Adrenal gland (tissue), 12 donors: ENCODE results near the gene TMEM141. TPM values are rescaled to one million over a fixed set of nuclear protein-coding genes. Genes with fewer than 3 reads are reported as not detected.

Source experiments
- DNase-seq, 7 donors: peaks; one replicate each; pipeline ENCODE4 v3.0.0-alpha.2; 2019 to 2020
- H3K27ac ChIP-seq, 5 donors: fragments of 200-600 bp; sonication (generic) in 4 of 5; 1 replicate in 3 of 5; 2 replicates in 2 of 5; pipeline versions ENCODE4 v1.5.1 to v1.8.0; 2016 to 2020; ENCODE audit warnings: mild to moderate bottlenecking in 1 of 5
- H3K27me3 ChIP-seq: fragments of 200-600 bp; 2 replicates; pipeline ENCODE4 v1.8.0; 2021
- H3K36me3 ChIP-seq, 2 donors: fragments of 200-600 bp; replicated peaks in 1 of 2; 1 replicate in 1 of 2; 2 replicates in 1 of 2; pipeline versions ENCODE4 v1.5.1 to v1.8.0; 2018 to 2022
- H3K4me1 ChIP-seq, 2 donors: fragments of 200-600 bp; replicated peaks in 1 of 2; 1 replicate in 1 of 2; 2 replicates in 1 of 2; pipeline versions ENCODE4 v1.5.1 to v1.8.0; 2018 to 2021
- H3K4me3 ChIP-seq, 4 donors: fragments of 200-600 bp; sonication (generic) in 3 of 4; one replicate each; pipeline ENCODE4 v1.5.1; 2016 to 2018
- H3K9me3 ChIP-seq, 3 donors: fragments of 200-600 bp; sonication (generic) in 1 of 3; replicated peaks in 1 of 3; 1 replicate in 2 of 3; 2 replicates in 1 of 3; pipeline versions ENCODE4 v1.5.1 to v1.8.0; 2016 to 2021
- CTCF ChIP-seq, 6 experiments: fragments of 450-650 bp in 4 of 6; fragments of 200-600 bp in 2 of 6; sonication (generic) in 1 of 6; IDR thresholded peaks; 1 replicate in 5 of 6; 2 replicates in 1 of 6; pipeline versions ENCODE4 v1.5.1 to v1.8.0; 2016 to 2021; ENCODE audit warnings: antibody characterized with exemption in 6 of 6, mild to moderate bottlenecking in 2 of 6, moderate library complexity in 1 of 6
- POLR2A ChIP-seq, 2 donors: fragments of 450-650 bp; IDR thresholded peaks; one replicate each; pipeline ENCODE4 v1.6.1; 2017; ENCODE audit warnings: antibody characterized with exemption in 2 of 2, mild to moderate bottlenecking in 2 of 2, moderate library complexity in 1 of 2
- WGBS, 4 donors: extraction: QIAGEN DNeasy Blood & Tissue Kit in 2 of 4; methylation state at CpG; one replicate each; pipeline versions ENCODE4 v1.1.5 to v1.1.7; 2013 to 2017; 5-methylcytosine and 5-hydroxymethylcytosine counted together
- intact Hi-C, 2 donors: fragments of 100-400 bp; cut with DNase I; formaldehyde crosslinking; loops; one replicate each; pipeline versions ENCODE4 v1.14.1 to v1.15.0; 2022 to 2023
- polyA plus RNA-seq, 3 donors: library from polyadenylated mRNA; stranded (reverse); fragments of 200-250 nt in 2 of 3; fragments of 350-450 nt in 1 of 3; fragmentation: Illumina TruSeq in 1 of 3; extraction: RNeasy Lipid Tissue Mini Kit (QIAGEN cat#74804) in 1 of 3; gene quantifications; one replicate each; pipeline ENCODE4 v1.2.3, GENCODE V29; 2013 to 2014
- total RNA-seq, 9 donors: library from RNA; depleted of rRNA in 4 of 9; stranded (reverse); fragments of >200 nt in 4 of 9; fragments of 120-200 nt in 1 of 9; fragmentation: NEBNext Ultra II Directional in 1 of 9; extraction: Animal tissue kit (Norgen Biotek cat#: 25700) in 1 of 9; gene quantifications; one replicate each; pipeline versions ENCODE4 v1.1.0 to v1.2.4, GENCODE V29; 2013 to 2023
- donor health status: healthy with polysubstance abuse.
- donor health status: Bipolar disorder and iron deficiency.
- donor health status: DM: yes; HTN: yes; CAD: no.
- donor health status: DM: no; HTN: no; CAD: no.
- donor health status: DM: no; HTN: no; CAD: no.
- donor health status: DM: yes; HTN: yes; CAD: no.

The TMEM141 gene
- total and polyA plus RNA-seq, 12 donors = 31.3 to 94.8 (median 58.9) TPM

GRCh38 chr9:136823136-136824046, 32.2 kb downstream of the TMEM141 start:
- no peaks in the 10 kb centered on the region for H3K9me3 ChIP-seq
- intact Hi-C loops = no loop called here
- peaks cover 0 to 33% of the 10 kb centered on the region in 2 donors for H3K36me3 ChIP-seq
- H3K27ac ChIP-seq = no peak overlapping the region
- 88 to 91% (median 88%) methylated on average over 26 to 30 of the region's 30 CpGs for WGBS, 4 donors
- no peaks in the 10 kb centered on the region for H3K27me3 ChIP-seq
- TF ChIP-seq CTCF (IDR thresholded peaks at IDR 0.05) (no peak), POLR2A (IDR thresholded peaks at IDR 0.05) (no peak)
- no peak overlapping the region for H3K4me3 ChIP-seq
- DNase-seq = peak in 1 of 7 donors; percentile 7
- H3K4me1 ChIP-seq = no peaks in the 10 kb centered on the region

DNA sequence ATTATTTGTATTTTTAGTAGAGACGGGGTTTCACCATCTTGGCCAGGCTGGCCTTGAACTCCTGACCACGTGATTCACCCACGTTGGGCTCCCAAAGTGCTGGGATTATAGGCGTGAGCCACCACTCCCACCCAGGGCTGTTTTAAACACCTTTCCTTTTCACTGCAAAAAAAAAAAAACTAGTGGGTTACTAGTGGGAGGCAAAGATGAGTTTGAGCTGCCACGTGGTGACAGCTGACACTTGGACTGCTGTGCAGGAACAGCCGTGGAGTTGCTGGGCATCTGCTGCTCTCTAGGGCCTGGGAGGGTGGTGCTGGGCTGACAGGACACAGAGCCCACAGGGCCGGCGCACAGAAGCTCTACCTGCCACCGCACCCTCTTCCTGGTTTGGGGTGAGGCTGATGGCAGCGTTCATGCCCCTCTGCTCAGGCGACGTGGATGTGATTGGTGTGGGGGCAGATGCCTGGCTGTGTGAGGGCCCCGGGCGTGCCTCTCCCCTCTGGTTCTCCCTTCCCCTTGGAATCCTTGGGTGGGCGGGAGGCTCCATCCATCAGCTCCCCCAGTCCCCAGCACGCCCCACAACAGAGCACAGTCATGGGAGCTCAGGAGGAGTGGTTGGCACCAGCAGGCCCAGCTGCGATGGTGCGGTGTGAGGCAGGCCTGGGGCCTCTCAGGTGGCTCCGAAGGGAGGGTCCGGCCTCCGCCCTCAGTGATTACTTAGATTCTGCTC, 33.5 kb downstream of the TMEM141 start:
- no peak for TF ChIP-seq CTCF (IDR thresholded peaks at IDR 0.05)
- TF ChIP-seq POLR2A (IDR thresholded peaks at IDR 0.05) = no peak
- intact Hi-C loops = no loop called here
- Histone ChIP-seq H3K36me3 (peaks cover 0 to 46% of the 10 kb centered on the region in 2 donors), H3K4me3 (no peak overlapping the region), H3K9me3 (no peaks in the 10 kb centered on the region), H3K27me3 (no peaks in the 10 kb centered on the region), H3K27ac (no peak overlapping the region), H3K4me1 (no peaks in the 10 kb centered on the region)
- 79 to 88% (median 85%) methylated on average over 12 to 21 of the region's 21 CpGs for WGBS, 4 donors
- DNase-seq = peak in 1 of 7 donors; percentile 7

GRCh38 chr9:136825295-136826187, 34.4 kb downstream of the TMEM141 start:
- WGBS, 4 donors = 93 to 95% (median 94%) methylated on average over 27 to 44 of the region's 44 CpGs

More at GRCh38 chr9:136825295-136826187, 34.4 kb downstream of the TMEM141 start:
- Histone ChIP-seq H3K27ac (no peak overlapping the region), H3K4me3 (no peak overlapping the region), H3K4me1 (no peaks in the 10 kb centered on the region), H3K36me3 (peaks cover 0 to 54% of the 10 kb centered on the region in 2 donors), H3K27me3 (no peaks in the 10 kb centered on the region), H3K9me3 (no peaks in the 10 kb centered on the region)
- TF ChIP-seq POLR2A (IDR thresholded peaks at IDR 0.05) = no peak
- no peak for TF ChIP-seq CTCF (IDR thresholded peaks at IDR 0.05)
- intact Hi-C loops = no loop called here
- DNase-seq = peak in 1 of 7 donors; percentile 6
